ENCODE results near the gene ASXL1. TPM values are rescaled to one million over a fixed set of nuclear protein-coding genes. Genes with fewer than 3 reads are reported as not detected.

Gene ASXL1
- total and polyA plus RNA-seq, 9 of the 15 experiments (the other 6 are each of a cell fraction or from before 2014, with no cell fraction given): 6.5 to 65.3 (median 32.3) TPM

- TF ChIP-seq MGA (IDR thresholded peaks at IDR 0.05) (peak; percentile 18; the same call in 1 of the 2 replicates), SP1 (CRISPR knock-in tag; IDR thresholded peaks at IDR 0.05) (no peak), PTTG1 (tag; IDR thresholded peaks at IDR 0.05; ENCODE audit: low read depth) (no peak), MEF2A (IDR thresholded peaks at IDR 0.05; ENCODE audit: control insufficient read depth, low read depth, low read length) (no peak), GATAD2B (IDR thresholded peaks at IDR 0.05; ENCODE audit: borderline replicate concordance) (no peak), ZC3H8 (IDR thresholded peaks at IDR 0.05) (no peak), TEAD4 (IDR thresholded peaks at IDR 0.05; ENCODE audit: low read length) (peak; percentile 50; the same call in 1 of the 2 replicates), TEAD4 (CRISPR knock-in tag; IDR thresholded peaks at IDR 0.05; ENCODE audit: borderline replicate concordance) (no peak), ZNF277 (CRISPR knock-in tag; IDR thresholded peaks at IDR 0.05; ENCODE audit: borderline replicate concordance) (no peak), RBM34 (IDR thresholded peaks at IDR 0.05; ENCODE audit: borderline replicate concordance, insufficient read depth, low read length) (no peak), FOXA3 (CRISPR knock-in tag; conservative IDR thresholded peaks at IDR 0.05 in 1 of 2, IDR thresholded peaks at IDR 0.05 in 1 of 2) (no peak), ETV1 (tag; conservative IDR thresholded peaks at IDR 0.05; ENCODE audit: low read depth) (no peak), PTRF (tag; IDR thresholded peaks at IDR 0.05) (no peak), ZNF436 (CRISPR knock-in tag; IDR thresholded peaks at IDR 0.05) (no peak), EWSR1 (IDR thresholded peaks at IDR 0.05; ENCODE audit: borderline replicate concordance, low read depth, partially characterized antibody) (no peak)
These were observed 23.9 kb upstream of the ASXL1 start (continued) for GRCh38 chr20:32333988-32334885.
